Upper lobe of left lung (tissue), 4 donors: ENCODE data around the gene DISC1.

Experiments
- POLR2A ChIP-seq, 4 donors: fragments of 450-650 bp; IDR thresholded peaks; one replicate each; pipeline ENCODE4 v1.5.1; 2016 to 2017; ENCODE audit warnings: antibody characterized with exemption in 4 of 4, mild to moderate bottlenecking in 2 of 4
- POLR2AphosphoS5 ChIP-seq, 2 donors: sonication (generic); formaldehyde crosslinking; IDR thresholded peaks; one replicate each; pipeline ENCODE4 v1.5.1; 2017; ENCODE audit warnings: antibody characterized with exemption in 2 of 2
- TF ChIP-seq, protein P1 (sequence below), 6 experiments: fragments of 450-650 bp in 4 of 6; fragments of 200-600 bp in 2 of 6; sonication (generic) in 2 of 6; IDR thresholded peaks; one replicate each; pipeline ENCODE4 v1.5.1; 2016 to 2019; ENCODE audit warnings: antibody characterized with exemption in 6 of 6

DNA sequence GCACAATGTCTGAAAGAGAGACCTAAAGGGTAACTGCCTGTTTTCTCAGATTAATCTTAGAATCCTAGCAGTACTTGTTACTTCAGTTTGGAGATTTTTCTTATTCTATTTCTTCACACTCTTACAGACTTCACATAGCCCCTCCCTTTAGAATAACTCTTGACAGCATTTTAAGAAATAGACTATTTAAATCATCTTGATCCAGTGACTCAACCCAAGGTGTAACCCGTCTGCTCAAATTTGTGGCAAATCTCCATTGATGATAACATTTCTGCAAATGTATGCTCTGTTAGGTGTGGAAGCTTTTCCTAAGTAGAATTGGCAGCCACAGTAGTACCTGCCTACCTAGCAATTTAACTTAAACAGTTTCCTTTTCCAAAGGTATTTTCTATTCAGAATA lies 391.2 kb downstream of the DISC1 start:
- TF ChIP-seq POLR2A (IDR thresholded peaks at IDR 0.05) (no peak), POLR2AphosphoS5 (IDR thresholded peaks at IDR 0.05) (no peak)
- TF ChIP-seq, protein P1, sequence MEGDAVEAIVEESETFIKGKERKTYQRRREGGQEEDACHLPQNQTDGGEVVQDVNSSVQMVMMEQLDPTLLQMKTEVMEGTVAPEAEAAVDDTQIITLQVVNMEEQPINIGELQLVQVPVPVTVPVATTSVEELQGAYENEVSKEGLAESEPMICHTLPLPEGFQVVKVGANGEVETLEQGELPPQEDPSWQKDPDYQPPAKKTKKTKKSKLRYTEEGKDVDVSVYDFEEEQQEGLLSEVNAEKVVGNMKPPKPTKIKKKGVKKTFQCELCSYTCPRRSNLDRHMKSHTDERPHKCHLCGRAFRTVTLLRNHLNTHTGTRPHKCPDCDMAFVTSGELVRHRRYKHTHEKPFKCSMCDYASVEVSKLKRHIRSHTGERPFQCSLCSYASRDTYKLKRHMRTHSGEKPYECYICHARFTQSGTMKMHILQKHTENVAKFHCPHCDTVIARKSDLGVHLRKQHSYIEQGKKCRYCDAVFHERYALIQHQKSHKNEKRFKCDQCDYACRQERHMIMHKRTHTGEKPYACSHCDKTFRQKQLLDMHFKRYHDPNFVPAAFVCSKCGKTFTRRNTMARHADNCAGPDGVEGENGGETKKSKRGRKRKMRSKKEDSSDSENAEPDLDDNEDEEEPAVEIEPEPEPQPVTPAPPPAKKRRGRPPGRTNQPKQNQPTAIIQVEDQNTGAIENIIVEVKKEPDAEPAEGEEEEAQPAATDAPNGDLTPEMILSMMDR (IDR thresholded peaks at IDR 0.05): no peak
